D341Med (cell line): ENCODE measurements around the gene VGF.
"Not testable (repeated sequence)": the region's sequence is repeated elsewhere in the genome, so short reads cannot be mapped to it uniquely, and the experiment has no call there.

Experiments used
- DNase-seq: peaks from one replicate; pipeline ENCODE4 v3.0.0; 2012; ENCODE audit warnings: low spot score

VGF gene

GRCh38 chr7:101165075-101165957 is at the start of gene VGF:
TSS of gene VGF (minus strand) at chr7:101165569. CDS start at chr7:101164843, 726 bp downstream.
- DNase-seq = peak; percentile 87

DNA sequence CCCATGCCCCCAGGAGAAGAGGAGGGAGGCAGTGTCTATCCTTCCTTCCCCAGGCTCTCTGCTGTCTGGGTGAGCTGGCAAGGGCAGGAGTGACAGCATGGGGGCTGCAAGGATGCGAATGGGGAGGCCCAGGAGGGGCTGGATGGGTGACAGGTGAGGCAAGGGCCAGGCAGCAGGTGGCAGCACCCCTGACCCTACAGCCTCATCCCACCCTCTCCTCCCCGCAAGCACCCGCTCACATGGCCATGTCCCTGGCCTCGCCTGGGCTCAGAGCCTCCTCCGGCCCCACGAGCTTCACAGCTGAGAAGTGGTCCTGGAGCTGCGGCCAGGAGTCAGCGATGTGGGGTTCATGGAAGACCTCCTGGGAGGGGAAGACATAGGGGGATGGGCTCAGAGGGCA is 46.6 kb upstream of the VGF start:
- no peak for DNase-seq

DNA sequence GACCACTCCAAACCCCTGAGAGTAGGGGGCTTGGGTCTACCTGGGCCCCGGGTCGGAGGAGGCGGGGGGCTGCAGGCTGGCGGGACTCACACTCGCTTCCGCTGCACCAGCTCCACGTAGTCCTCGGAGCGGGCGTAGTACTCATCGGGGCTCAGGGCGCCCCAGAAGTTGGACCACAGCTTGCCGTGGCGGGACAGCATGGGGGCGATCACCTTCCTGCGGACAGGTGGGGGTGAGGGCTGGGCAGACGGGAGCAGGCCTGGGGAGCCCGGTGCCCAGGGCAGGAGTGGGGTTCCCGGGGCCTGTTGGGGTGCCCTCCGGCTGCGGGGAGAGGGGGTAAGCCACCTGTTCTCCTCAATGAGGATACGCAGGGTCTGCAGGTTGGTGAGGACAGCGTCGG is 46.1 kb upstream of the VGF start:
- no peak for DNase-seq

DNA sequence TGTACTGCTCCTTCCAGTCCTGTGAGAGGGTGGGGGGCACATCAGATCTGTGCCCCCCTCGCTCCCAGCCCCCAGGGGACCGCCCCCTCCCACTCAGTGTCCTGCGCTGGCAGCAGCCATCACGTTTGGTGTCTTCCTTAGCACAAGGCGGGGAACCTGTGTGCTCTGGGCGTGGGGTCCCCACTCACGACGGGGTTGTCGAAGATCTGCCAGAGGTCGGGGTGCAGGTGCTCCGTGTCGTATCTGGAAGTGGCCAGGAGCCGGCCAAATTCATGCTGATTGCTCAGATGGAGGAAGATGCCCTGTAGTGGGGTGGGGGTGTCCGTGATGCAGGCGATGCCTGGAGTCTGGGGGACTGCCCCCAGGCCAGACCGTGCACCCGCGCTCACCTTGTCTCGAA is 44.8 kb upstream of the VGF start:
- DNase-seq = no peak

- no peak for DNase-seq
Measured at GRCh38 chr7:101208794-101209193, 43.4 kb upstream of the VGF start.

DNA sequence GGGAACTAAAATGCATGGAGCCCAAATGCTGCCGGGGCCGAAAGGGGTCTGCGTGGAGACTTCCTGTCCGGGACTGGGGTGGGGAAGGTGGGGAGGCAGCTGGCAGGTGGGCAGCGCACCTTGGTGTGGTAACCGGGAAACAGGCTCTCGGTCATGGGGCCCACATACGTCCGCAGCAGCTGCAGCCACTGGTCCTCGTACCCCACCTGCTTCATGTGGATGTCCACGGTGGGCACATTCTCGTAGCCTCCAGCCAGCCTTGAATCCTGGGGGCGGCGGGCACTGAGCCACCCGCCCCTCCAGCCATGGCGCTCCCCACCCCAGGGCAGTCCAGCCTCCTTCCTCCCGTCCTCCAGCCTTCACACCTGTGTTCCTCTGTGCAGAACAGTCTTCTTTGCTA is 42.1 kb upstream of the VGF start:
- DNase-seq = no peak

GRCh38 chr7:101206665-101207042 is 41.3 kb upstream of the VGF start:
- DNase-seq = no peak

- no peak for DNase-seq
Measured at GRCh38 chr7:101205901-101206664, 40.7 kb upstream of the VGF start.

GRCh38 chr7:101203740-101204738 is 38.7 kb upstream of the VGF start:
- not testable (repeated sequence) for DNase-seq

GRCh38 chr7:101202603-101202918 is 37.2 kb upstream of the VGF start:
- DNase-seq = no peak

- peak; percentile 39 for DNase-seq
Measured at GRCh38 chr7:101201695-101202602, 36.6 kb upstream of the VGF start.

- DNase-seq = no peak
Measured at GRCh38 chr7:101200862-101201599, 35.7 kb upstream of the VGF start, which contains the start of gene MOGAT3. TSS of gene MOGAT3 (minus strand) at chr7:101201036. CDS start at chr7:101200854, 182 bp downstream.

GRCh38 chr7:101200504-101200861 is 35.1 kb upstream of the VGF start:
- no peak for DNase-seq

- not testable (repeated sequence) for DNase-seq
Measured at GRCh38 chr7:101199522-101199921, 34.2 kb upstream of the VGF start.

- no peak for DNase-seq
Measured at GRCh38 chr7:101198476-101198875, 33.1 kb upstream of the VGF start.

DNA sequence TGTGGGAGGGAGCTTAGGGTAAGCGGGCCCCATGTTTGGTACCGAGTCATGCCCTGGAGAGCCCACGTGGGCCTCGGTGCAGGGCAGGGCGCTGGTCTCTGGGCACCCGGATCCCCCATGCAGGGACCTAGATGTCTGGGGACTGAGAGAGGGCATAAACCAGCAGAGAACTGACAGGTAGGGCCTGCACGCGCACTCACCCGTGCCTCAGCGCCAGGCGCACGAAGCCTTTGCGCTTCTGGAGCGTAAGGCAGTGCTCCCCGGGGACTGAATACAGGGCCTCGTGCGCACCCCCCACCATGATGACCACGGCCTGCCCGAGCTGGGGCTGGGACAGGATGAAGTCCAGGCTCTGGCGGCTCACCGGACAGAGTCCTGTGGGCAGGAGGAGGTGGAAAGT is 32.6 kb upstream of the VGF start:
- DNase-seq = peak; percentile 28

DNA sequence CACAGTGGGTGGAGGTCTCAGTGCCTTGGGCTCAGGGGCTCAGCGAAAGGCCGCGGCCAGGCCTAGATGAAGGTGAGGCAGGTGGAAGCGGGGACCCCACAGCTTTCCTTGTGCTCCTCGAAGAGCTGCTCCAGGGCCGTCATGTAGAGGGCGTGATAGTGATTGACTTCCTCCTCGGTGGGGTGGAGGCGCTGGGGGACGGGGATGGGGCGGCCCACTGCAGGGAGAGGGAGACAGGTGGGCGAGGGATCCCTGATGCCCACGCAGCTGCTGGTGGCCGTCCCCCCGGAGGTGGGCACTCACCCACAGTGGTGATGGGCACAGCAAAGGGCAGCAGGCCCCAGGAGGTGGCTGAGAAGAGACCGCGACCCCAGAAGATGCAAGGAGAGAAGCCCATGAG is 30.5 kb upstream of the VGF start:
- DNase-seq = no peak

GRCh38 chr7:101189109-101189508 is 23.7 kb upstream of the VGF start:
- no peak for DNase-seq

DNA sequence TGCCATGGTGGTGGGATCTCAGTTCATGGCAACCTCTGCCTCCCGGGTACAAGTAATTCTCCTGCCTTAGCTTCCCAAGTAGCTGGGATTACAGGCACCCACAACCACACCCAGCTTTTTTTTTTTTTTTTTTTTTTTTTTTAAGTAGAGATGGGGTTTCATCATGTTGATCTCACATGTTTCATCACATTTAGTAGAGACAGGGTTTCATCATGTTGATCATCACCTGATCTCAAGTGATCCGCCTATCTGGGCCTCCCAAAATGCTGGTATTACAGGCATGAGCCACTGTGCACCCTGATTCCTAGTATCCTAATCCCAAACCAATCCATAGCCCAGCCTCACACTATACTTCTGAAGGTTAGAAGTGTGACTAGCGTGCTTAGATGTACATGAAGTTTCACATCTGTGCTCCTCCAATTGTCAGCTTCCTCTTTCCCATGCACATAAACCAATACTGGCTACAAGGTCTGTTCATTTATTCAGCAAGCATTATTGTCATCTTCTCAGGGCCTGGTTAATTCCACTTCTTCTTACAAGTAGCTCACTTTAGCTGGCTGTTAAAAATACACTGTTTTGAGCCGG is 21.6 kb upstream of the VGF start:
- DNase-seq = no peak

DNA sequence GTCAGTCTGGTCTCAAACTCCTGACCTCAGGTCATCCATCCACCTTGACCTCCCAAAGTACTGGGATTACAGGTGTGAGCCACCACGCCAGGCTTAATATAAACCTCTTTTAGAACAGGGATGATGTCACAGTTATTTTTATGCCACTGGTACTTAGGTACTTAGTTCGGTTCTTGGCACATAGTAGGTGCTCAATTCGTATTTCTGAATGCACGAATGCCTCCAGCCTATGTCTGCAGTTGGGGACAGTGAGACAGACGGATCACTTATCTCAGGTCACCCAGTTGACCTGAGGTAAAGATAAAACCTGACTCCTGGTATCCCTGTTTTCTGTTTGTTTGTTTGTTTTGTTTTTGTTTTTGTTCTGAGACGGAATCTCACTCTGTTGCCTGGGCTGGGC is 20.8 kb upstream of the VGF start:
- DNase-seq = no peak
